DOHH2 (cell line): Measurements from ENCODE around the gene SHROOM3.

Source experiments
- H3F3A ChIP-seq: fragments of 200-600 bp; sonication (generic), shearing (Covaris generic); 2 replicates; pipeline ENCODE4 v1.6.0; 2016; ENCODE audit warnings: antibody characterized with exemption, mild to moderate bottlenecking; ENCODE audit not compliant: control insufficient read depth, insufficient read depth
- H3K27ac ChIP-seq: fragments of 200-600 bp; sonication (generic); 2 replicates; pipeline ENCODE4 v1.5.1; 2014; ENCODE audit warnings: low read depth, mild to moderate bottlenecking, low read length, moderate library complexity
- H3K27me3 ChIP-seq: fragments of 200-600 bp; sonication (generic); 2 replicates; pipeline ENCODE4 v1.6.1; 2014; ENCODE audit warnings: mild to moderate bottlenecking, low read length, mixed read lengths; ENCODE audit not compliant: control insufficient read depth
- H3K36me3 ChIP-seq: fragments of 200-600 bp; sonication (generic); 2 replicates; pipeline ENCODE4 v1.6.1; 2014; ENCODE audit warnings: mild to moderate bottlenecking, low read length, moderate library complexity, mixed read lengths; ENCODE audit not compliant: control insufficient read depth
- H3K4me1 ChIP-seq: fragments of 200-600 bp; sonication (generic); 2 replicates; pipeline ENCODE4 v1.6.1; 2014; ENCODE audit warnings: mild to moderate bottlenecking, low read length, mixed read lengths; ENCODE audit not compliant: control insufficient read depth
- H3K4me2 ChIP-seq: fragments of 200-600 bp; sonication (generic); 2 replicates; pipeline ENCODE4 v1.6.0; 2014; ENCODE audit warnings: mild to moderate bottlenecking, low read length, moderate library complexity
- H3K4me3 ChIP-seq: fragments of 200-600 bp; sonication (generic); 2 replicates; pipeline ENCODE4 v1.5.1; 2014; ENCODE audit warnings: mild to moderate bottlenecking, low read length, mixed read lengths
- H3K79me2 ChIP-seq: fragments of 200-600 bp; sonication (generic); 2 replicates; pipeline ENCODE4 v1.6.1; 2014; ENCODE audit warnings: mild to moderate bottlenecking, low read length, mixed read lengths; ENCODE audit not compliant: control insufficient read depth
- H3K9me2 ChIP-seq: fragments of 200-600 bp; sonication (generic); replicated peaks from 2 replicates; pipeline ENCODE4 v1.6.1; 2014; ENCODE audit warnings: mild to moderate bottlenecking, low read length, mixed read lengths; ENCODE audit not compliant: control insufficient read depth
- H3K9me3 ChIP-seq: fragments of 200-600 bp; sonication (generic); 2 replicates; pipeline ENCODE4 v1.6.1; 2014; ENCODE audit warnings: antibody characterized with exemption, low read length, mixed read lengths; ENCODE audit not compliant: control insufficient read depth, insufficient read depth
- H4K20me1 ChIP-seq: fragments of 200-600 bp; sonication (generic); 2 replicates; pipeline ENCODE4 v1.6.0; 2014; ENCODE audit warnings: low read depth, mild to moderate bottlenecking, antibody characterized with exemption, low read length, moderate library complexity; ENCODE audit not compliant: control insufficient read depth, insufficient read depth
- EZH2phosphoT487 ChIP-seq: fragments of 200-600 bp; sonication (generic); IDR thresholded peaks from 2 replicates; pipeline ENCODE4 v1.6.1; 2017; ENCODE audit warnings: borderline replicate concordance, mild to moderate bottlenecking, antibody characterized with exemption, low read length, moderate library complexity, mixed read lengths
- TF ChIP-seq, protein P1 (sequence below): fragments of 200-600 bp; sonication (generic); IDR thresholded peaks from one replicate; pipeline ENCODE4 v1.5.1; 2014; ENCODE audit warnings: antibody characterized with exemption, mild to moderate bottlenecking, low read depth, low read length; ENCODE audit not compliant: poor library complexity, severe bottlenecking

The SHROOM3 gene

DNA sequence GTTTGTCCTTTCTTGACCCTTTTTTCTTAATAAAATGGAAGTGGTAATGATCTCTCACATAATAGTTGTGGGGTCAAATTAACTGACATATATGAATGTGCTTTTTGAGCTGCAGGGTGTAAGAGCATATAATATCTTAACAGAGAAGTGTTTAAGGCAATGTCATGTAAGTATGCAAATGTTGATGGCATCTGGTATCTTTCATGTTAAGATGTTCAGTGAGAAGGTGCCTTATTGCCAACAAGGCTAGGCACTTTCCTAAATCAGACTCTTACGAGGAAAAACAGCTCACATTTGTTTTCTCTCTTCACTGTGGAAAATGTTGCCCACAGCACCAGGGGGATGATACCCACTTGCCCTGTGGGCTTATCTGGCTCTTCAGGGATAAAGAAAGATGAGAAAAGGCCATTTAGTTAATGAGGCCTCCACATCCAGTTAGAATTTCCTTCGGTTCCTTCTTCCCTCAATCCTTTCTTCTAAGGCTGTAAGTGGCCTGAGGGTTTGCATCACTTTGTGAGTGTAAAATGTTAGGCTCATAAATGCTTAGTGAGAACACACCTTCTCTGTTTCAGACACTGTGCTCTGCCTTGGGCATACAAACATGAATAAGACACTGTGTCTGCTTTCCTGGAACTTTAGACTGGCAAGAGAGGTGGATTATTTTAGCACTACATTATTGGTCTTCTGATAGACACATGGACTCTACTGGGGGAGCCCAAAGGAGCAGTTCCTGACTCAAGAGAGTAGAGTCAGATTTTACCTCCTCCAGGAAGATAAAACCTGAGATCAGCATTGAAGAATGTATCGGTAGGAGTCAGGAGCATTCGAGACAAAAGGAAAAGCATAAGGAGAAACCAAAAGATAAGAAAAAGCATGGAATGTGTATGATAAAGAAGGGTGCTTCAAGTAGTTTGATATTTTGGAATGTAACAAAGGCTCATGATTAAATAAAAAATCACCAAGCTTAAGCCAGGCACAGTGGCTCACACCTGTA, 327.4 kb downstream of the SHROOM3 start:
- Histone ChIP-seq H3K4me1 (no peaks in the 10 kb centered on the region), H3K36me3 (no peaks in the 10 kb centered on the region), H4K20me1 (no peaks in the 10 kb centered on the region), H3K4me2 (no peak overlapping the region), H3F3A (no peaks in the 10 kb centered on the region), H3K9me3 (no peaks in the 10 kb centered on the region), H3K27ac (no peak overlapping the region), H3K4me3 (no peak overlapping the region), H3K79me2 (no peaks in the 10 kb centered on the region), H3K27me3 (peaks cover 17% of the 10 kb centered on the region), H3K9me2 (no peaks in the 10 kb centered on the region)
- TF ChIP-seq EZH2phosphoT487 = no peak
- TF ChIP-seq, protein P1, sequence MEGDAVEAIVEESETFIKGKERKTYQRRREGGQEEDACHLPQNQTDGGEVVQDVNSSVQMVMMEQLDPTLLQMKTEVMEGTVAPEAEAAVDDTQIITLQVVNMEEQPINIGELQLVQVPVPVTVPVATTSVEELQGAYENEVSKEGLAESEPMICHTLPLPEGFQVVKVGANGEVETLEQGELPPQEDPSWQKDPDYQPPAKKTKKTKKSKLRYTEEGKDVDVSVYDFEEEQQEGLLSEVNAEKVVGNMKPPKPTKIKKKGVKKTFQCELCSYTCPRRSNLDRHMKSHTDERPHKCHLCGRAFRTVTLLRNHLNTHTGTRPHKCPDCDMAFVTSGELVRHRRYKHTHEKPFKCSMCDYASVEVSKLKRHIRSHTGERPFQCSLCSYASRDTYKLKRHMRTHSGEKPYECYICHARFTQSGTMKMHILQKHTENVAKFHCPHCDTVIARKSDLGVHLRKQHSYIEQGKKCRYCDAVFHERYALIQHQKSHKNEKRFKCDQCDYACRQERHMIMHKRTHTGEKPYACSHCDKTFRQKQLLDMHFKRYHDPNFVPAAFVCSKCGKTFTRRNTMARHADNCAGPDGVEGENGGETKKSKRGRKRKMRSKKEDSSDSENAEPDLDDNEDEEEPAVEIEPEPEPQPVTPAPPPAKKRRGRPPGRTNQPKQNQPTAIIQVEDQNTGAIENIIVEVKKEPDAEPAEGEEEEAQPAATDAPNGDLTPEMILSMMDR = no peak

DNA sequence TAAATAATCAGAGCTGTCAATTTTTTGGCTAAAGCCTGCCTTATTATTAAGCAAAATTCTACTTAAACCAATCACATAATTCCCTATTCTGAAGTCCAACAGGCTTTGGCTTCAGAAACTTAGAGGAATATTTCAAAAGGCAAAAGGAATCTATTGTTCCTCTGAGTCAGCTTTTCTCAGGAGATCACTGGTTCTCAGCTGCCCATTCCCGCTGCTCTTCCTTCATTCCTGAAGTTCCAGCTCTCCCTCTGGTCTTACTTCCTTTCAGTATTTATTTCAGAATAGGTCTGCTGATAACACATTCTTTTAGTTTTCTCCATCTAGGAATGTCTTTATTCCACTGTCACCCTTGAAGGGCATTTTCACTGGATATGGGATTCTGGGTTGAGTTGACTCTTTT, 329.2 kb downstream of the SHROOM3 start:
- H3K9me3 ChIP-seq = no peaks in the 10 kb centered on the region
- H3K36me3 ChIP-seq = no peaks in the 10 kb centered on the region
- H3K27ac ChIP-seq = no peak overlapping the region
- H3K4me1 ChIP-seq = no peaks in the 10 kb centered on the region
- H3K4me3 ChIP-seq = no peak overlapping the region
- no peaks in the 10 kb centered on the region for H4K20me1 ChIP-seq
- H3K4me2 ChIP-seq = no peak overlapping the region
- H3K9me2 ChIP-seq = no peaks in the 10 kb centered on the region
- H3K27me3 ChIP-seq = peaks cover 15% of the 10 kb centered on the region
- no peaks in the 10 kb centered on the region for H3F3A ChIP-seq
- no peaks in the 10 kb centered on the region for H3K79me2 ChIP-seq
- no peak for TF ChIP-seq EZH2phosphoT487
- TF ChIP-seq, protein P1 = no peak

DNA sequence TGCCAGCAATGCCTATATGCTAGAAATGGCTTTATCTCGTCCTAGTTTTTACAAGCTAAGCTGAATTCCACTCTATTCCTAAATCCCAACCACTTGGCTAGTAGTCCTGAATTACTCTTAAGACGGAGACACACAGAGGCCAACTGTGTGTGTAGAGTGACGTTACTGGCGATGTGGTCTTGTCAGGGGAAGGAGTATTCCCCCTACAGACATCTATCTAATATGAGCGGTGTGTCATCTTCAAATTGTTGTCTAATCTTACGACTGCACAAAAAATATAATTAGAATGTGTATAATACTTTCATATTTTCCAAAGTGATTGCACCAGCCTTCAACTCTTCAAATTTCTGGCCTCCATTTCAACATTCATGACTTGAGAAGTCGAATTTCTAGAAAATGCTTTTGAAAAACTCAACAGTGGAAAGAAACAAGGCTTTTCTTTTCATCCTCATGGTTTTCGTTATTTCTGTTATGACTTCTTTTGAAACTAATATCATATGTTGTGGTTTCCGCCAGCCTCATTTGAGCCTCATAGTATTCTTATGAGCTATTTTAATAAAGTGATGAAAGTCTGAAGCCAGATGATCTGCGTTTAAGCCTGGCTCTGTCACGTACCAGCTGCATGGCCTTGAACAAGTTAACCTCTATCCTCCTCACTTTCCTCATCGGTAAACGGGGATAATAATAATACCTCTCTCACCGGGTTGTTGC, 330.6 kb downstream of the SHROOM3 start:
- Histone ChIP-seq H3K9me2 (no peaks in the 10 kb centered on the region), H3K27ac (no peak overlapping the region), H3F3A (no peaks in the 10 kb centered on the region), H3K4me3 (no peak overlapping the region), H3K79me2 (no peaks in the 10 kb centered on the region), H3K4me2 (no peak overlapping the region), H3K27me3 (peaks cover 4% of the 10 kb centered on the region; the same call in 1 of the 2 replicates), H3K9me3 (no peaks in the 10 kb centered on the region), H3K36me3 (no peaks in the 10 kb centered on the region), H4K20me1 (no peaks in the 10 kb centered on the region), H3K4me1 (no peaks in the 10 kb centered on the region)
- TF ChIP-seq, protein P1 = no peak
- TF ChIP-seq EZH2phosphoT487 = no peak
